Esophagus squamous epithelium (tissue), 4 donors: ENCODE results near the gene POLR1G.

Source experiments
- CTCF ChIP-seq, 6 experiments: fragments of 450-650 bp in 4 of 6; fragments of 200-600 bp in 2 of 6; sonication (generic) in 2 of 6; IDR thresholded peaks; one replicate each; pipeline ENCODE4 v1.5.1; 2016 to 2019; ENCODE audit warnings: antibody characterized with exemption in 6 of 6, mild to moderate bottlenecking in 4 of 6, moderate library complexity in 4 of 6
- POLR2A ChIP-seq, 4 donors: fragments of 450-650 bp; IDR thresholded peaks; one replicate each; pipeline ENCODE4 v1.6.1; 2017; ENCODE audit warnings: antibody characterized with exemption in 4 of 4, mild to moderate bottlenecking in 4 of 4, moderate library complexity in 3 of 4

- TF ChIP-seq CTCF (IDR thresholded peaks at IDR 0.05) (no peak), POLR2A (IDR thresholded peaks at IDR 0.05) (peak in 2 of 4 donors; percentile 24 to 29)
Measured at GRCh38 chr19:45448887-45449299, 42.4 kb downstream of the POLR1G start.
